ENCODE results near the gene DUSP8.

GRCh38 chr11:1540074-1540473 is 32.0 kb downstream of the DUSP8 start:
- TF ChIP-seq CTCF (IDR thresholded peaks at IDR 0.05), result no peak
- TF ChIP-seq POLR2A (IDR thresholded peaks at IDR 0.05), result no peak
